ENCODE results near the gene NHSL1. TPM values are rescaled to one million over a fixed set of nuclear protein-coding genes. Genes with fewer than 3 reads are reported as not detected.

Gene NHSL1
- 11.9 TPM for polyA plus RNA-seq (2013, experiment 1 of 4)
- 12.5 TPM for polyA plus RNA-seq (2013, experiment 2 of 4)
- polyA plus RNA-seq (2013, experiment 3 of 4): 11.4 TPM
- polyA plus RNA-seq (2013, experiment 4 of 4): 11.8 TPM

GRCh38 chr6:138499303-138500018 is at the start of gene NHSL1:
Gene NHSL1 (minus strand): TSS chr6:138499494. CDS start chr6:138499290, 204 bp downstream.
- peak within 1 kb of the TSS; percentile 2 for H3K4me3 ChIP-seq (ENCODE audit: insufficient read depth, low read depth, low read length)
- no peaks in the 10 kb centered on the region for H3K36me3 ChIP-seq (ENCODE audit: control insufficient read depth, insufficient read depth, low read length)
- no peaks in the 10 kb centered on the region for H3K27me3 ChIP-seq (ENCODE audit: control insufficient read depth, insufficient read depth, low read length, poor library complexity, severe bottlenecking)
- WGBS, 2 experiments: 10 to 14% methylated on average over 8 of the region's 8 CpGs
- peaks cover 25% of the 10 kb centered on the region for H3K4me1 ChIP-seq (ENCODE audit: control insufficient read depth, insufficient read depth, low read length)
- H3K9me3 ChIP-seq (ENCODE audit: control insufficient read depth, low read length): no peaks in the 10 kb centered on the region
- peak within 1 kb of the TSS; percentile 83 for H3K27ac ChIP-seq (ENCODE audit: insufficient read depth, low read depth, low read length, poor library complexity, severe bottlenecking)

GRCh38 chr6:138546733-138547185 is 47.5 kb upstream of the NHSL1 start:
- Histone ChIP-seq H3K27ac (ENCODE audit: insufficient read depth, low read depth, low read length, poor library complexity, severe bottlenecking) (no peak overlapping the region), H3K9me3 (ENCODE audit: control insufficient read depth, low read length) (no peaks in the 10 kb centered on the region), H3K4me1 (ENCODE audit: control insufficient read depth, insufficient read depth, low read length) (peaks cover 13% of the 10 kb centered on the region), H3K4me3 (ENCODE audit: insufficient read depth, low read depth, low read length) (no peak overlapping the region), H3K36me3 (ENCODE audit: control insufficient read depth, insufficient read depth, low read length) (no peaks in the 10 kb centered on the region), H3K27me3 (ENCODE audit: control insufficient read depth, insufficient read depth, low read length, poor library complexity, severe bottlenecking) (no peaks in the 10 kb centered on the region)
- 58 to 70% methylated on average over 5 of the region's 5 CpGs for WGBS, 2 experiments

- Histone ChIP-seq H3K4me1 (ENCODE audit: control insufficient read depth, insufficient read depth, low read length) (peaks cover 13% of the 10 kb centered on the region), H3K27me3 (ENCODE audit: control insufficient read depth, insufficient read depth, low read length, poor library complexity, severe bottlenecking) (no peaks in the 10 kb centered on the region), H3K4me3 (ENCODE audit: insufficient read depth, low read depth, low read length) (peak overlapping the region; percentile 14), H3K27ac (ENCODE audit: insufficient read depth, low read depth, low read length, poor library complexity, severe bottlenecking) (peak overlapping the region; percentile 65), H3K36me3 (ENCODE audit: control insufficient read depth, insufficient read depth, low read length) (no peaks in the 10 kb centered on the region), H3K9me3 (ENCODE audit: control insufficient read depth, low read length) (no peaks in the 10 kb centered on the region)
- 9 to 13% methylated on average over 6 of the region's 6 CpGs for WGBS, 2 experiments
These were observed 46.3 kb upstream of the NHSL1 start for GRCh38 chr6:138545621-138545980.

- no peaks in the 10 kb centered on the region for H3K9me3 ChIP-seq (ENCODE audit: control insufficient read depth, low read length)
- H3K27me3 ChIP-seq (ENCODE audit: control insufficient read depth, insufficient read depth, low read length, poor library complexity, severe bottlenecking): no peaks in the 10 kb centered on the region
- no peaks in the 10 kb centered on the region for H3K36me3 ChIP-seq (ENCODE audit: control insufficient read depth, insufficient read depth, low read length)
- 79 to 93% methylated on average over 1 of the region's 3 CpGs for WGBS, 2 experiments
- H3K27ac ChIP-seq (ENCODE audit: insufficient read depth, low read depth, low read length, poor library complexity, severe bottlenecking): no peak overlapping the region
- peaks cover 22% of the 10 kb centered on the region for H3K4me1 ChIP-seq (ENCODE audit: control insufficient read depth, insufficient read depth, low read length)
- no peak overlapping the region for H3K4me3 ChIP-seq (ENCODE audit: insufficient read depth, low read depth, low read length)
These were observed 45.2 kb upstream of the NHSL1 start for GRCh38 chr6:138544501-138544900.

GRCh38 chr6:138543657-138544056 is 44.4 kb upstream of the NHSL1 start:
- no peak overlapping the region for H3K4me3 ChIP-seq (ENCODE audit: insufficient read depth, low read depth, low read length)
- H3K4me1 ChIP-seq (ENCODE audit: control insufficient read depth, insufficient read depth, low read length): peaks cover 30% of the 10 kb centered on the region
- no peaks in the 10 kb centered on the region for H3K27me3 ChIP-seq (ENCODE audit: control insufficient read depth, insufficient read depth, low read length, poor library complexity, severe bottlenecking)
- H3K9me3 ChIP-seq (ENCODE audit: control insufficient read depth, low read length): no peaks in the 10 kb centered on the region
- no peak overlapping the region for H3K27ac ChIP-seq (ENCODE audit: insufficient read depth, low read depth, low read length, poor library complexity, severe bottlenecking)
- no peaks in the 10 kb centered on the region for H3K36me3 ChIP-seq (ENCODE audit: control insufficient read depth, insufficient read depth, low read length)
- 78 to 83% methylated on average over 4 of the region's 4 CpGs for whole genome bisulfite sequencing, 2 experiments

GRCh38 chr6:138541823-138542481 is 42.7 kb upstream of the NHSL1 start:
- Histone ChIP-seq H3K9me3 (ENCODE audit: control insufficient read depth, low read length) (no peaks in the 10 kb centered on the region), H3K36me3 (ENCODE audit: control insufficient read depth, insufficient read depth, low read length) (no peaks in the 10 kb centered on the region), H3K4me3 (ENCODE audit: insufficient read depth, low read depth, low read length) (no peak overlapping the region), H3K4me1 (ENCODE audit: control insufficient read depth, insufficient read depth, low read length) (peaks cover 32% of the 10 kb centered on the region), H3K27ac (ENCODE audit: insufficient read depth, low read depth, low read length, poor library complexity, severe bottlenecking) (no peak overlapping the region), H3K27me3 (ENCODE audit: control insufficient read depth, insufficient read depth, low read length, poor library complexity, severe bottlenecking) (no peaks in the 10 kb centered on the region)
- 95 to 96% methylated on average over 6 of the region's 6 CpGs for WGBS, 2 experiments

- no peaks in the 10 kb centered on the region for H3K9me3 ChIP-seq (ENCODE audit: control insufficient read depth, low read length)
- no peak overlapping the region for H3K27ac ChIP-seq (ENCODE audit: insufficient read depth, low read depth, low read length, poor library complexity, severe bottlenecking)
- no peak overlapping the region for H3K4me3 ChIP-seq (ENCODE audit: insufficient read depth, low read depth, low read length)
- 93 to 95% methylated on average over 4 of the region's 4 CpGs for WGBS, 2 experiments
- H3K4me1 ChIP-seq (ENCODE audit: control insufficient read depth, insufficient read depth, low read length): peaks cover 25% of the 10 kb centered on the region
- H3K36me3 ChIP-seq (ENCODE audit: control insufficient read depth, insufficient read depth, low read length): no peaks in the 10 kb centered on the region
- no peaks in the 10 kb centered on the region for H3K27me3 ChIP-seq (ENCODE audit: control insufficient read depth, insufficient read depth, low read length, poor library complexity, severe bottlenecking)
These were observed 41.2 kb upstream of the NHSL1 start for GRCh38 chr6:138540468-138540867.

- Histone ChIP-seq H3K4me1 (ENCODE audit: control insufficient read depth, insufficient read depth, low read length) (peaks cover 19% of the 10 kb centered on the region), H3K36me3 (ENCODE audit: control insufficient read depth, insufficient read depth, low read length) (no peaks in the 10 kb centered on the region), H3K27ac (ENCODE audit: insufficient read depth, low read depth, low read length, poor library complexity, severe bottlenecking) (no peak overlapping the region), H3K27me3 (ENCODE audit: control insufficient read depth, insufficient read depth, low read length, poor library complexity, severe bottlenecking) (no peaks in the 10 kb centered on the region), H3K4me3 (ENCODE audit: insufficient read depth, low read depth, low read length) (no peak overlapping the region), H3K9me3 (ENCODE audit: control insufficient read depth, low read length) (no peaks in the 10 kb centered on the region)
- 40 to 59% methylated on average over 1 of the region's 1 CpG for WGBS, 2 experiments
These were observed 40.6 kb upstream of the NHSL1 start for GRCh38 chr6:138539876-138540275.

- Histone ChIP-seq H3K9me3 (ENCODE audit: control insufficient read depth, low read length) (no peaks in the 10 kb centered on the region), H3K27me3 (ENCODE audit: control insufficient read depth, insufficient read depth, low read length, poor library complexity, severe bottlenecking) (no peaks in the 10 kb centered on the region), H3K4me3 (ENCODE audit: insufficient read depth, low read depth, low read length) (no peak overlapping the region), H3K36me3 (ENCODE audit: control insufficient read depth, insufficient read depth, low read length) (no peaks in the 10 kb centered on the region), H3K27ac (ENCODE audit: insufficient read depth, low read depth, low read length, poor library complexity, severe bottlenecking) (no peak overlapping the region), H3K4me1 (ENCODE audit: control insufficient read depth, insufficient read depth, low read length) (peaks cover 19% of the 10 kb centered on the region)
- whole genome bisulfite sequencing, 2 experiments: 82 to 84% methylated on average over 7 of the region's 7 CpGs
These were observed 39.2 kb upstream of the NHSL1 start for GRCh38 chr6:138538390-138539031.

GRCh38 chr6:138537106-138537505 is 37.8 kb upstream of the NHSL1 start:
- H3K9me3 ChIP-seq (ENCODE audit: control insufficient read depth, low read length): no peaks in the 10 kb centered on the region
- no peak overlapping the region for H3K4me3 ChIP-seq (ENCODE audit: insufficient read depth, low read depth, low read length)
- H3K27me3 ChIP-seq (ENCODE audit: control insufficient read depth, insufficient read depth, low read length, poor library complexity, severe bottlenecking): no peaks in the 10 kb centered on the region
- no peaks in the 10 kb centered on the region for H3K36me3 ChIP-seq (ENCODE audit: control insufficient read depth, insufficient read depth, low read length)
- 96 to 97% methylated on average over 2 to 3 of the region's 4 CpGs for WGBS, 2 experiments
- H3K27ac ChIP-seq (ENCODE audit: insufficient read depth, low read depth, low read length, poor library complexity, severe bottlenecking): no peak overlapping the region
- H3K4me1 ChIP-seq (ENCODE audit: control insufficient read depth, insufficient read depth, low read length): peaks cover 19% of the 10 kb centered on the region
